B cell (primary cell): Measurements from ENCODE around the gene NFYC. TPM values are rescaled to one million over a fixed set of nuclear protein-coding genes. Genes with fewer than 3 reads are reported as not detected.

ENCODE experiments used
- ATAC-seq: fragments of 200-7000 bp; cut with Tn5 transposase; one replicate; pipeline ENCODE4 v1.10.0; 2021; ENCODE audit warnings: low read depth, mild to moderate bottlenecking, moderate number of reproducible peaks, moderate library complexity
- CTCF ChIA-PET: fragments of 350-600 bp; sonication (Branson Sonifier 250); formaldehyde crosslinking; loops from one replicate; lab custom pipeline; 2021; ENCODE audit warnings: antibody characterized with exemption, inconsistent platforms; lab: Charles Lee
- POLR2A ChIA-PET: fragments of 350-600 bp; sonication (Branson Sonifier 250); formaldehyde crosslinking; loops from one replicate; lab custom pipeline; 2021; ENCODE audit warnings: antibody characterized with exemption; lab: Charles Lee
- DNase-seq: peaks from one replicate; pipeline ENCODE4 v3.0.0; 2013
- H2AFZ ChIP-seq: 2 replicates; pipeline ENCODE4 v1.6.1; 2012; ENCODE audit warnings: mild to moderate bottlenecking, low read depth, low read length; ENCODE audit not compliant: insufficient read depth, poor library complexity, severe bottlenecking
- H3K27ac ChIP-seq, 2 donors: 1 replicate in 1 of 2; 2 replicates in 1 of 2; pipeline ENCODE4 v1.5.1; 2012 to 2013; ENCODE audit warnings: low read length in 2 of 2, mild to moderate bottlenecking in 2 of 2, moderate library complexity in 1 of 2
- H3K27me3 ChIP-seq, 4 experiments: fragments of 200-600 bp in 1 of 4; sonication (generic) in 1 of 4; replicated peaks in 1 of 4; 1 replicate in 2 of 4; 2 replicates in 2 of 4; pipeline versions ENCODE4 v1.6.1 to v1.7.0; 2013 to 2016; ENCODE audit warnings: low read length in 3 of 4, mild to moderate bottlenecking in 2 of 4, mixed read lengths in 1 of 4, moderate library complexity in 1 of 4; ENCODE audit not compliant: insufficient read depth in 4 of 4, control insufficient read depth in 3 of 4; ENCODE audit errors: control extremely low read depth in 1 of 4
- H3K36me3 ChIP-seq, 2 experiments: replicated peaks in 1 of 2; 1 replicate in 1 of 2; 2 replicates in 1 of 2; pipeline versions ENCODE4 v1.6.1 to v1.7.1; 2013; ENCODE audit warnings: low read length in 1 of 2; ENCODE audit not compliant: insufficient read depth in 2 of 2, control insufficient read depth in 1 of 2; ENCODE audit errors: control extremely low read depth in 1 of 2, extremely low read depth in 1 of 2
- H3K4me1 ChIP-seq, 2 donors: fragments of 200-600 bp in 1 of 2; sonication (generic) in 1 of 2; 1 replicate in 1 of 2; 2 replicates in 1 of 2; pipeline versions ENCODE4 v1.5.1 to v1.6.1; 2013 to 2017; ENCODE audit warnings: low read length in 2 of 2; ENCODE audit not compliant: control insufficient read depth in 2 of 2, insufficient read depth in 2 of 2
- H3K4me2 ChIP-seq: replicated peaks from 2 replicates; pipeline ENCODE3; 2012; ENCODE audit warnings: mild to moderate bottlenecking, low read depth, low read length; ENCODE audit not compliant: poor library complexity, severe bottlenecking
- H3K4me3 ChIP-seq, 5 experiments: fragments of 200-600 bp in 1 of 5; sonication (generic) in 1 of 5; 1 replicate in 3 of 5; 2 replicates in 2 of 5; pipeline versions ENCODE4 v1.5.1 to v1.7.0; 2011 to 2016; ENCODE audit warnings: low read length in 4 of 5, mild to moderate bottlenecking in 4 of 5, low read depth in 2 of 5, control low read depth in 1 of 5, moderate library complexity in 1 of 5; ENCODE audit not compliant: insufficient read depth in 1 of 5; ENCODE audit errors: control extremely low read depth in 1 of 5, extremely low read depth in 1 of 5
- H3K79me2 ChIP-seq: fragments of 200-600 bp; sonication (generic); one replicate; pipeline ENCODE4 v1.6.0; 2016; ENCODE audit warnings: low read length; ENCODE audit not compliant: control insufficient read depth, insufficient read depth
- H3K9ac ChIP-seq: fragments of 200-600 bp; sonication (generic); 2 replicates; pipeline ENCODE4 v1.6.1; 2017; ENCODE audit warnings: mild to moderate bottlenecking, low read length, moderate library complexity
- H3K9me3 ChIP-seq, 3 donors: one replicate each; pipeline versions ENCODE4 v1.6.1 to v1.7.1; 2013; ENCODE audit warnings: low read length in 2 of 3; ENCODE audit not compliant: control insufficient read depth in 2 of 3, insufficient read depth in 1 of 3; ENCODE audit errors: control extremely low read depth in 1 of 3
- H4K20me1 ChIP-seq: 2 replicates; pipeline ENCODE4 v1.6.0; 2012; ENCODE audit warnings: mild to moderate bottlenecking, low read length; ENCODE audit not compliant: insufficient read depth, control insufficient read depth, poor library complexity, severe bottlenecking
- H3K27ac Mint-ChIP-seq: one replicate; pipeline ENCODE4 v1.8.0; 2021; ENCODE audit warnings: mixed read lengths
- H3K27me3 Mint-ChIP-seq: one replicate; pipeline ENCODE4 v1.8.0; 2021; ENCODE audit warnings: mixed read lengths
- H3K4me1 Mint-ChIP-seq: one replicate; pipeline ENCODE4 v1.8.0; 2021; ENCODE audit warnings: mixed read lengths
- H3K4me3 Mint-ChIP-seq: one replicate; pipeline ENCODE4 v1.8.0; 2021; ENCODE audit warnings: mixed read lengths
- H3K9me3 Mint-ChIP-seq: one replicate; pipeline ENCODE4 v1.8.0; 2022; ENCODE audit warnings: mixed read lengths; ENCODE audit not compliant: insufficient read depth
- CTCF ChIP-seq: fragments of 200-600 bp; IDR thresholded peaks from one replicate; pipeline ENCODE4 v1.8.0; 2022; ENCODE audit warnings: antibody characterized with exemption, mild to moderate bottlenecking
- EZH2 ChIP-seq: IDR thresholded peaks from 2 replicates; pipeline ENCODE4 v1.6.1; 2012; ENCODE audit warnings: borderline replicate concordance, low read depth, mild to moderate bottlenecking, moderate library complexity, low read length; ENCODE audit not compliant: insufficient read depth, poor library complexity, severe bottlenecking
- WGBS: methylation state at CpG from one replicate; pipeline ENCODE4 v1.1.5; 2013; ENCODE audit warnings: missing lambda C conversion rate; ENCODE audit not compliant: insufficient coverage; 5-methylcytosine and 5-hydroxymethylcytosine counted together
- intact Hi-C: fragments of 100-400 bp; cut with micrococcal nuclease; formaldehyde crosslinking; loops from one replicate; pipeline ENCODE4 v1.10.0; 2022
- polyA plus RNA-seq: library from polyadenylated mRNA; depleted of rRNA; stranded (reverse); fragments of >200 nt; gene quantifications from 2 replicates; pipeline ENCODE4 v1.2.3, GENCODE V29; 2012
- total RNA-seq, 2 donors: library from RNA; stranded (reverse); fragments of 120-200 nt in 1 of 2; gene quantifications; 1 replicate in 1 of 2; 2 replicates in 1 of 2; pipeline versions ENCODE4 v1.2.3 to v1.2.4, GENCODE V29; 2013 to 2022

Gene NFYC
- total and polyA plus RNA-seq, 2 donors (not counting 1 experiment from before 2014, with no cell fraction given): 88.7 to 123 TPM

- Histone ChIP-seq H3K4me3 (no peak overlapping the region), H3K27ac (no peak overlapping the region), H3K4me1 (peaks cover 10 to 20% of the 10 kb centered on the region in 2 donors), H4K20me1 (no peaks in the 10 kb centered on the region), H3K36me3 (no peaks in the 10 kb centered on the region), H2AFZ (peak overlapping the region; percentile 14), H3K9me3 (no peaks in the 10 kb centered on the region), H3K9ac (no peak overlapping the region), H3K4me2 (no peak overlapping the region), H3K27me3 (no peaks in the 10 kb centered on the region), H3K79me2 (no peaks in the 10 kb centered on the region)
- TF ChIP-seq CTCF (no peak), EZH2 (no peak)
- 28% methylated on average over 7 of the region's 8 CpGs for WGBS
- ChIA-PET CTCF (interaction anchor here (0.9 to 1.0 kb wide), 2 partner anchors 186 to 325 kb away, joined by 3 read pairs; no protein-coding TSS in a partner anchor), POLR2A (no interaction called here)
- ATAC-seq (no peak), DNase-seq (peak; percentile 20)
- intact Hi-C loops: no loop called here
- H3K4me1 Mint-ChIP-seq: peaks cover 25% of the 10 kb centered on the region
- no peaks in the 10 kb centered on the region for H3K27me3 Mint-ChIP-seq
- H3K27ac Mint-ChIP-seq: peak overlapping the region; percentile 54
- no peaks in the 10 kb centered on the region for H3K9me3 Mint-ChIP-seq
- peak overlapping the region; percentile 81 for H3K4me3 Mint-ChIP-seq
Observed at GRCh38 chr1:40663324-40664166, 28.0 kb upstream of the NFYC start.

GRCh38 chr1:40664167-40664537 lies 27.4 kb upstream of the NFYC start:
- POLR2A ChIA-PET: no interaction called here
- TF ChIP-seq CTCF (no peak), EZH2 (no peak)
- Mint-ChIP-seq H3K27ac (no peak overlapping the region), H3K4me1 (peaks cover 31% of the 10 kb centered on the region), H3K9me3 (no peaks in the 10 kb centered on the region), H3K27me3 (no peaks in the 10 kb centered on the region), H3K4me3 (peak overlapping the region; percentile 81)
- ATAC-seq (no peak), DNase-seq (peak; percentile 27)
- Histone ChIP-seq H3K4me3 (no peak overlapping the region), H3K9me3 (no peaks in the 10 kb centered on the region), H2AFZ (no peak overlapping the region), H3K79me2 (no peaks in the 10 kb centered on the region), H3K4me1 (peaks cover 12 to 26% of the 10 kb centered on the region in 2 donors), H3K9ac (no peak overlapping the region), H3K27me3 (no peaks in the 10 kb centered on the region), H3K4me2 (no peak overlapping the region), H3K36me3 (no peaks in the 10 kb centered on the region), H3K27ac (no peak overlapping the region), H4K20me1 (no peaks in the 10 kb centered on the region)
- intact Hi-C loops: no loop called here
- no CpG with 5 or more reads among the region's 1 CpG for WGBS
- CTCF ChIA-PET: interaction anchor here (1.0 kb wide), 1 partner anchor 186 kb away, joined by 3 read pairs; no protein-coding TSS in a partner anchor
